ENCODE results near the gene DPM3. TPM values are rescaled to one million over a fixed set of nuclear protein-coding genes. Genes with fewer than 3 reads are reported as not detected.

Gene DPM3
- total RNA-seq, 2 experiments from 2014 or later, result 17.6 to 20.5 TPM

- POLR2A ChIA-PET, result interaction anchor here (0.6 to 1.9 kb wide), 4 partner anchors 40 to 65 kb away, joined by 3 to 9 read pairs (median 4); partner anchors contain the start of gene KRTCAP2
- H3K27me3 ChIP-seq (ENCODE audit: control insufficient read depth in 1 of 2, insufficient read depth in 2 of 2, low read length in 2 of 2), result peaks cover 7 to 15% of the 10 kb centered on the region in 2 experiments
- intact Hi-C loops (cut with DNase I, micrococcal nuclease), result loop anchor here (5.0 kb wide), 2 partner anchors 36 to 39 kb away; no protein-coding TSS in a partner anchor
Observed at GRCh38 chr1:155127967-155128754, 12.2 kb downstream of the DPM3 start.

GRCh38 chr1:155127105-155127966 lies 13.0 kb downstream of the DPM3 start, which contains the start of gene EFNA1:
TSS of gene EFNA1 (plus strand) at chr1:155127876. CDS start at chr1:155127978, 102 bp downstream.
- Histone ChIP-seq H3K27ac (ENCODE audit: low read depth in 1 of 2, low read length in 2 of 2) (no peak within 1 kb of the TSS), H3K4me3 (ENCODE audit: low read length) (peak within 1 kb of the TSS; percentile 59), H3K27me3 (ENCODE audit: control insufficient read depth in 1 of 2, insufficient read depth in 2 of 2, low read length in 2 of 2) (peaks cover 7 to 15% of the 10 kb centered on the region in 2 experiments), H3K9me3 (ENCODE audit: control insufficient read depth in 1 of 2, insufficient read depth in 1 of 2, low read length in 2 of 2) (no peaks in the 10 kb centered on the region), H3K4me1 (ENCODE audit: insufficient read depth, low read length) (peaks cover 41% of the 10 kb centered on the region), H3K36me3 (ENCODE audit: insufficient read depth, low read length) (no peaks in the 10 kb centered on the region)
- peaks cover 29% of the 10 kb centered on the region for H3K27me3 Mint-ChIP-seq
- peak within 1 kb of the TSS; percentile 82 for H3K4me3 Mint-ChIP-seq
- no peak for TF ChIP-seq CTCF (IDR thresholded peaks at IDR 0.05)
- peak in 10 of 14 experiments; percentile 18 to 62 (median 46) for DNase-seq
- intact Hi-C loops (cut with DNase I, micrococcal nuclease), result loop anchor here (5.0 kb wide), 2 partner anchors 35 to 40 kb away; no protein-coding TSS in a partner anchor
- no peaks in the 10 kb centered on the region for H3K9me3 Mint-ChIP-seq
- H3K27ac Mint-ChIP-seq, result peak within 1 kb of the TSS; percentile 82
- peaks cover 38% of the 10 kb centered on the region for H3K4me1 Mint-ChIP-seq (ENCODE audit: low read depth)
- ATAC-seq (ENCODE audit: poor library complexity), result peak; percentile 32
- POLR2A ChIA-PET, result interaction anchor here (1.1 to 1.9 kb wide), 2 partner anchors 8 to 66 kb away, joined by 3 to 10 read pairs; partner anchors contain the start of gene SLC50A1
- peaks cover 14% of the 10 kb centered on the region for H3K36me3 Mint-ChIP-seq (ENCODE audit: low read depth)
- CTCF ChIA-PET, result interaction anchor here (1.2 kb wide), 1 partner anchor 36 kb away, joined by 5 read pairs; no protein-coding TSS in a partner anchor

More at GRCh38 chr1:155127967-155128754, 12.2 kb downstream of the DPM3 start:
- ATAC-seq (ENCODE audit: poor library complexity) (no peak), DNase-seq (peak in 2 of 14 experiments; percentile 34 to 37)
- no peak overlapping the region for H3K27ac ChIP-seq (ENCODE audit: low read depth in 1 of 2, low read length in 2 of 2)
- H3K4me1 ChIP-seq (ENCODE audit: insufficient read depth, low read length), result peaks cover 41% of the 10 kb centered on the region
- Mint-ChIP-seq H3K27me3 (peaks cover 29% of the 10 kb centered on the region), H3K36me3 (ENCODE audit: low read depth) (peaks cover 16% of the 10 kb centered on the region), H3K27ac (peak overlapping the region; percentile 82), H3K4me1 (ENCODE audit: low read depth) (peaks cover 38% of the 10 kb centered on the region), H3K9me3 (no peaks in the 10 kb centered on the region), H3K4me3 (peak overlapping the region; percentile 81)
- CTCF ChIA-PET, result no interaction called here
- no peak for TF ChIP-seq CTCF (IDR thresholded peaks at IDR 0.05)
- no peaks in the 10 kb centered on the region for H3K9me3 ChIP-seq (ENCODE audit: control insufficient read depth in 1 of 2, insufficient read depth in 1 of 2, low read length in 2 of 2)
- no peaks in the 10 kb centered on the region for H3K36me3 ChIP-seq (ENCODE audit: insufficient read depth, low read length)
- peak overlapping the region; percentile 59 for H3K4me3 ChIP-seq (ENCODE audit: low read length)

All from CD4-positive, alpha-beta T cell (primary cell).